ENCODE results near the gene CSH2.
"Not testable (repeated sequence)": the region's sequence is repeated elsewhere in the genome, so short reads cannot be mapped to it uniquely, and the experiment has no call there.

CSH2 gene

DNA sequence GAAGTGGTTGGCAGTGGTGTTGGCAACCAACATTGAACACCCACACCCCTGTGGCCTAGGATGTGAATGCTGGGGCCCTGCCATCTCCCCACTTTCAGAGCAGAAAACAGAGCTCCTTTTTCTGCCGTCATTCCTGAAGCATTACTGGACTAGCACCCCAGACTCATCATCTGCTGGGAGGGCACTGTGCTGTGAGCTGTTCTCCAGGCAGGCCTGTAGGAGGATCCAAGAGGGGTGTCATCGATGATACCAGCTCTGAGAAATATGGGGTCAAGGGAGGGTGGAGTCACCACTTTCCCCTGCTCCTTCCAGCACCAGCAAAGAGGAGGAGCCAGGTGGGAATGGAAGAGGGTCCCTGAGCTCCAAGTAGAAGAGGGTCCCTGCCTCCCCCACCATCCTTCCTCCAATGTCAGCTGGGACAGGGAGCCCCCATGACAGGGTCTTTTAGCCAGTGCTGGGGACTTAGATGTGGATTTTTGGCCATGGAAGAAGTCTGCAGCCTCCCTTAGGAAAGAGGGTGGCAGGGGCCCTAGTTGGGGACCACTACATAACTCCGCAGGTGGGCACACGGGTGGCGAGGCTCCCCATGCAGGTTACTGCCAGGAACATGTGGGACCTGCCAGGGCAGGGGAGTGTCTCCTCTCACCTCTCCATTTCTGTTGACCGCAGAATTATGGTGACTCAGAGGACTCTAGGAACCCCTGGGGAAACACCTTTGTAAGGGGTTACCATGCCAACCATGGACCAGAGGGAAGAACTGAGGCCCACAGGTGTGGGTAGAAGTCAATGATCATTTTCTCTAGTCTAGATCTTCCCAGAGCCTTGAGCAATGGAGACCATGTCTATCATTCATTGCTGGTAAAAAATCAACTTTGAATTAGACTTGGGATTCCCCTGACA, 25.7 kb upstream of the CSH2 start:
- H3K27ac ChIP-seq, H3K4me3 ChIP-seq: not testable (repeated sequence)

DNA sequence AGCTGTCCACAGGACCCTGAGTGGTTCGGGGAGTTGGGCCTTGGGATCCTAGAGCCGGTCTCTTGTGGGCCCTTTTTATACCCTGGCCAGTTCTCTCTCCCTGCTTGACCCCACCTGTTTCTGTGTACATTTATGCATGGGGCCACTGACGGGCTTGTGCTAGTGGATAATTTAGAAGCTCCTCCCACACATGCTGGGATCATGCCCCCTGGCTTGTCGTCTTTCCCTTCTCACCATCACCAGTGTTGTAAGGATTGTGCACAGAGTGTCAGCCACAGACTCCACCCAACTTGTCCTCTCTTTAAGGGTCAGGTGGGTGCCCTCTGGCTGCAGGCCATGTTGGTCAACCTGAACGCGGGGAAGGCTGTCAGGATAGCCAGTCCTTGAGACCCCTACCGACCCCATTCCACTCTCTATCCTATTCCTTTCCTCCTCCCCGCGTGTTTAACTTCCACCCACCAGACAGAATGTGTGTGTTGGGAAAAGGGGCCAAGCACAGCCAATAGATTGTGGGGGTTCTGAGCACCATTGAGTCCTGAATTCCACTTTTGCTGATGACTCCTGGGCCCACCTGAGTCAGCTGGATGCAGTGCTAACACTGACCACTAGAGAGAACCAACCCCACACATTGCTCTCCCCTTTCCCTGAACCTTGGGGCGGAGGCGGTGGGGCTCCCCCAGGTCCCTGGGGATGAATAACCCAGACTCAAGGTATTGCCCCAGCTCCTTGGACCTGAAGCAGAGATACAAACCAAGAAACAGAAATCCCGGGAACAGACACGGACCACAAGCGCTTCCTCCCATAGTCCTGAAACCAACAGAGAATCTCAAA, 23.3 kb upstream of the CSH2 start, which contains the start of gene CSH1:
Gene CSH1 (minus strand): TSS at position 51 of the 831 bp plus-strand sequence. CDS start 63 bp downstream, outside the sequence.
- not testable (repeated sequence) for H3K27ac ChIP-seq, H3K4me3 ChIP-seq

DNA sequence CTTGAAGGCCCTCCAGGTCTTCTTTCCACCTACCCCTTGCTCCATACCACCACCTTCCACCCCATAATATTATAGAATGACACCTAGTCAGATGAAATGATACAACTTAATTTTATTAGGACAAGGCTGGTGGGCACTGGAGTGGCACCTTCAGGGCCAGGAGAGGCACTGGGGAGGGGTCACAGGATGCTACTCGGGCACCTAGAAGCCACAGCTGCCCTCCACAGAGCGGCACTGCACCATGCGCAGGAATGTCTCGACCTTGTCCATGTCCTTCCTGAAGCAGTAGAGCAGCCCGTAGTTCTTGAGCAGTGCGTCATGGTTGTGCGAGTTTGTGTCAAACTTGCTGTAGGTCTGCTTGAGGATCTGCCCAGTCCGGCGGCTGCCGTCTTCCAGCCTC, 21.3 kb upstream of the CSH2 start:
- not testable (repeated sequence) for H3K27ac ChIP-seq, H3K4me3 ChIP-seq

DNA sequence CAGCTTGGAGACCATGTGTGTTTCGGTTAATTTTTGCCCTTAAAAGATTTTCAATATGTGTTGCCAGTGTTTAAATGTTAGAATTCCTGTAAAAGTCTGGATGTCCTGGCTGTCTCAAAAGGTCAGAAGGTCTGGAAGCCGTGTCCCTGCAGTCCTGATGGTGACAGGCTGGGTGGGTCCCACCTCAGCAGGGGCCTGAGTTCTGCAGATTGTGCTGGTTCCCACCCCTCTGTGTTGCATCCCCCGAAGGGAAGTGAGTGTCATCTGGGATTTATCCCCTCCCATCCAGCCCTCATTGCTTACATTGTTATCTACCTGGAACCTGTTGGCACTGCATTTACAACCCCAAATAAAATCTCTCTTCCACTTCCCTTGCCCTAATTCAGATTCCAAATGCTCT, 20.5 kb upstream of the CSH2 start:
- H3K4me3 ChIP-seq, H3K27ac ChIP-seq: not testable (repeated sequence)

DNA sequence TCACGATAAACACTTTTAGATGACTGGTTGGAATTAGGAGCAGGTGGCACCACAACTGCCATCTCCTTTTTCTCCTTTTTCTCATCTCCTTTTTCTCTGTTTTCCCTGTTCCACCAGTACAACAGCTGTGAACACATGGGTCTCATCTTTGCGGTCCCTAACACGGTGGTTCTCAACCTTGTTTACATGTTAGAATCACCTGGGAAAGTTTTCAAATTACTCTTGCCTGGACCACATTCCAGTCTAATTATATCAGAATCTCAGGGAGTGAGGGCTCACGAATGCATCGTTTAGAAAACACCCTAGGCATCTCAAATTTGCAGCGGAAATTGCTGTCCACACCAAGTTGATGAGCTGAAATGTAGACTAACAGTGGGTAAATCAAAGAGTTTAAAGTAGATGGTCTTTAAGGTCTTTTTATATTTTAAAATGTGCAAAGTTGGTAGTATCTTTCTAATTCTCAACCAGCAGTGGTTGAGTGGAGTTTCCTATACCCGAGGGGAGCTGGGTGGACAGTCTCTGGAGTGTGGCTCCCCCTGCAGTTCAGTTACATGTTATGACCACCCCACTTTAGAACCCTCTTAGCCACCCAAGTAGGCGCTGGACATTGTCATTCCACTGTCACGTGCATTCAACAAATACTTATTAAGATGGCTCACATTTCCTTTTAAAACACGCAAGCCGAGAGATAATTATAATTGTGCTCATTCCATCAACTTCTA, 19.0 kb upstream of the CSH2 start:
- H3K27ac ChIP-seq, H3K4me3 ChIP-seq: not testable (repeated sequence)

DNA sequence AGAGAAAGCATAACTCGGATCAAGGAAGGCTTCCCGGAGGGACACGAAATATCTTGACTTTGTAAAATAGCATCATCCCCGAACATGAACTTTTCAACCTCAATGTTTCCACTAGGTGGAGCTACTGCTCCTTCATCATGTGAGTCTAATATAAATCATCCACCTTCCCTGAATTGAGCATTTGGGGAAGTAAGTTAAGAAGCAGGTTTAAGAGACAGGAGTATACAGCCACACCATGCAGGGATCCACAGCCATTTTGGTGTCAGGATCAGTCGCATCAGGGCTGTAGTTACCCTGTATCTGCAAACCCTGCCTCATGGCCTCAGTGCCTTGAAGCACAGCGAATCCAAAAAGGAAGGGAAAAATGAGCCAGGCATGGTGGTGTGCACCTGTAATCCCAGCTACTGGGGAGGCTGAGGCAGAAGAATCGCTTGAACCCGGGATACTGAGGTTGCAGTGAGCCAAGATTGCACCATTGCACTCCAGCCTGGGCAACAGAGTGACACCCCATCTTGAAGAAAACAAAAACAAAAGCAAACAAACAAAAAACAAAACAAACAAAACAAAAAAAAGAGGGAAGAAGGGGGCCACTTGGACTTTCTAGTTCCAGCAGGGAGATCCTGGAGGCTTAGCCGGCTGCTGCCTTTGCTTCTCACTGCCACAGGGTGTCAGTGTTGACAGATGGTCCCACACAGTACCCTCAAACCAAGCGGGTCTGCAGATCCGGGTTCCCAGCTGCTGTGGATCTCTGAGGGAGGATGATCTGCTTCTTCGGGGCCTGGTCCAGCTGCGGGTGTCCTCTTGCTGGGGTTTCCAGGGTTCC, 15.8 kb upstream of the CSH2 start:
- H3K4me3 ChIP-seq, H3K27ac ChIP-seq: not testable (repeated sequence)

DNA sequence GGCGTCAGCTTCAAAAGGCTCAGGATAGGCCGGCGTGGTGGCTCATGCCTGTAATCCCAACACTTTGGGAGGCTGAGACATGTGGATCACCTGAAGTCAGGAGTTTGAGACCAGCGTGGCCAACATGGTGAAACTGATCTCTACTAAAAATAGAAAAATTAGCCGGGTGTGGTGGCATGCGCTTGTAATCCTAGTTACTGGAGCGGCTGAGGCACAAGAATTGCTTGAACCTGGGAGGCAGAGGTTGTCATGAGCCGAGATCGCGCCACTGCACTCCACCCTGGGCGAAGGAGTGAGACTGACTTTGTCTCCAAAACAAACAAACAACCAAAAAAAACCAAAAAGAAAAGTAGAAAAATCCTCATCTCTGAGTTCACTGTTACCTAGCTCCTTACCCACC, 11.6 kb upstream of the CSH2 start:
- not testable (repeated sequence) for H3K4me3 ChIP-seq, H3K27ac ChIP-seq

DNA sequence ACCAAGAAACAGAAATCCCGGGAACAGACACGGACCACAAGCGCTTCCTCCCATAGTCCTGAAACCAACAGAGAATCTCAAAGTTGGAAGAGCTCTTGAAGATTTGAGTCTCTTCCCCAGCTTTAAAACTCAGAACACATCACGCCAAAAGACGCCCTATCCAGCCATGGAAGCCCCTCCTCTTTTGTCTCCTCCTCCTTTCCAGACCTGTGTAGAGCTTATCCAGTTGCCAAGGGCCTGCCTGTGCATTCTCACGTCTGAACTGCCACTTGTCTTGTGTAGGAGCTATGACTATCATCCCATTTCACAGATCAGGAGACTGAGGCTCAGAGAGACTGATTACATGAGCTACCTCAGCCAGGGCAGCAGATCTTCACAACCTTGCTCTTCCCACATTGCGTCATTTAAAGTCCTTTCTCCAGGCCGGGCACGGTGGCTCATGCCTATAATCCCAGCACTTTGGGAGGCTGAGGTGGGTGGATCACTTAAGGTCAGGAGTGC, 9.2 kb upstream of the CSH2 start:
- H3K27ac ChIP-seq, H3K4me3 ChIP-seq: not testable (repeated sequence)

DNA sequence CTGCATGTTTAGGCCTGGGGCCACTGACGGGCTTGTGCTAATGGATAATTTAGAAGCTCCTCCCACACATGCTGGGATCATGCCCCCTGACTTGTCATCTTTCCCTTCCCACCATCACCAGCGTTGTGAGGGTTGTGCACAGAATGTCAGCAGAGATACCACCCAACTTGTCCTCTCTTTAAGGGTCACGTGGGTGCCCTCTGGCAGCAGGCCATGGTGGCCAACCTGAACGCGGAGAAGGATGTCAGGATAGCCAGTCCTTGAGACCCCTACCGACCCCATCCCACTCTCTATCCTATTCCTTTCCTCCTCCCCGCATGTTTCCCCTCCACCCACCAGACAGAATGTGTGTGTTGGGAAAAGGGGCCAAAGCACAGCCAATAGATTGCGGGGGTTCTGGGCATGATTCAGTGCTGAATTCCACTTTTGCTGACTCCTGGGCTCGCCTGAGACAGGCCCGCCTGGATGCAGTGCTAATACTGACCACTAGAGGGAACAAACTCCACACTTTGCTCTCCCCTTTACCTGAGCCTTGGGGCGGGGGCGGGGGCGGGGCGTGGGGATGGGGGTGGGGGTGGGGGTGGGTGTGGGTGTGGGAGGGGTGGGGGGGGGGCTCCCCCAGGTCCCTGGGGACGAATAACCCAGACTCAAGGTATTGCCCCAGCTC, 8.6 kb upstream of the CSH2 start, which contains the start of gene GH2:
Gene GH2 (minus strand): TSS at position 10 of the 667 bp plus-strand sequence. CDS start 143 bp downstream, outside the sequence.
- H3K27ac ChIP-seq, result no peak within 1 kb of the TSS

DNA sequence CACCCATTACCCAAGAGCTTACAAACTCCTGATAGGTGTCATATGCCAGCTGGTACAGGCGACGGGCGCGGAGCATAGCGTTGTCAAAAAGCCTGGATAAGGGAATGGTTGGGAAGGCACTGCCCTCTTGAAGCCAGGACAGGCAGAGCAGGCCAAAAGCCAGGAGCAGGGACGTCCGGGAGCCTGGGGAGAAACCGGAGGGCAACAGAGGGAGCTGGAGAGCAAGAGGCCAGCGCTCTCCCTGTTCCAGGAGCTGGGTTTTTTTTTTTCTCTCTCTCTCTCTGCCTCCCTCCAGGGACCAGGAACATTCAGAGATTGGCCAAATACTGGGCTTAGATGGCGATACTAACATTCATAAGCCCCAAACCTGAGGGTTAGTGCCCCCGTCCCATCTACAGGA, 7.9 kb upstream of the CSH2 start:
- H3K27ac ChIP-seq, H3K4me3 ChIP-seq: not testable (repeated sequence)

More for the DNA sequence above, 8.6 kb upstream of the CSH2 start, which contains the start of gene GH2:
- H3K4me3 ChIP-seq, result no peak within 1 kb of the TSS

DNA sequence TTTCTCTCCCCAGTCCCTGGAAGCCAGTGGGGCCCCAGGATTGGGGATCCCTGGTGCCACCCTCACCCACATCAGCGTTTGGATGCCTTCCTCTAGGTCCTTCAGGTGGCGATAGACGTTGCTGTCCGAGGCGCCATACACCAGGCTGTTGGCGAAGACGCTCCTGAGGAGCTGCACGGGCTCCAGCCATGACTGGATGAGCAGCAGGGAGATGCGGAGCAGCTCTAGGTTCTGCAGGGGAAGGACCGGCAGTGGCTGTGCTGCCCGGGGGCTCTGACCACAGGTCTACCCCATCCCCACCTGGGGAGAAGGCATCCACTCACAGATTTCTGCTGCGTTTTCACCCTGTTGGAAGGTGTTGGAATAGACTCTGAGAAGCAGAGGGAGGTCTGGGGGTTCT, 7.2 kb upstream of the CSH2 start:
- Histone ChIP-seq H3K27ac (no peak overlapping the region), H3K4me3 (no peak overlapping the region)

DNA sequence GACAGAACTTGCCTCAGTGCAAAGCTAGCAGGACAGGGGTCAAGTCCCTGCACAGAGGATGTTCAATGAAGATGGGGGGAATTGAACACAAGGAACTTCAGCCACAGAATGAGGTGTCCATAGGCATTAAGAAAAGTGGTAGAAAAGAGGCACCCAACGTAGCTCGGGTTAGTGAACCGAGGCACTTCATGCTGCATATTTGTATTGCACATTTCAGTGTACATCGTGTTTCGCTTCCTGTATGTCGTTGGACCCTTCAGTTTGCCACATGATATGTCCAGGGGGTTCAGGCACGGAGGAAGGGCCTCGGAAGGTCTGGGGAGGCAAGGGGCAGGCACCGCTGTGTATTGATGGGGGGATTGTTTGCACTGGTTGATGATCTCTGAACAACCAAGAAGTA, 4.9 kb upstream of the CSH2 start:
- H3K27ac ChIP-seq, H3K4me3 ChIP-seq: not testable (repeated sequence)

DNA sequence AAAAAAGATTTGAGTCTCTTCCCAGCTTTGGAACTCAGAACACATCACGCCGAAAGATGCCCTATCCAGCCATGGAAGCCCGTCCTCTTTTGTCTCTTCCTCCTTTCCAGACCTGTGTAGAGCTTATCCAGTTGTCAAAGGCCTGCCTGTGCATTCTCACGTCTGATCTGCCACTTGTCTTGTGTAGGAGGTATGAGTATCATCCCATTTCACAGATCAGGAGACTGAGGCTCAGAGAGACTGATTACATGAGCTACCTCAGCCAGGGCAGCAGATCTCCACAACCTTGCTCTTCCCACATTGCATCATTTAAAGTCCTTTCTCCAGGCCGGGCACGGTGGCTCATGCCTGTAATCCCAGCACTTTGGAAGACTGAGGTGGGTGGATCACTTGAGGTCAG, 1.2 kb upstream of the CSH2 start:
- H3K27ac ChIP-seq, H3K4me3 ChIP-seq: not testable (repeated sequence)

DNA sequence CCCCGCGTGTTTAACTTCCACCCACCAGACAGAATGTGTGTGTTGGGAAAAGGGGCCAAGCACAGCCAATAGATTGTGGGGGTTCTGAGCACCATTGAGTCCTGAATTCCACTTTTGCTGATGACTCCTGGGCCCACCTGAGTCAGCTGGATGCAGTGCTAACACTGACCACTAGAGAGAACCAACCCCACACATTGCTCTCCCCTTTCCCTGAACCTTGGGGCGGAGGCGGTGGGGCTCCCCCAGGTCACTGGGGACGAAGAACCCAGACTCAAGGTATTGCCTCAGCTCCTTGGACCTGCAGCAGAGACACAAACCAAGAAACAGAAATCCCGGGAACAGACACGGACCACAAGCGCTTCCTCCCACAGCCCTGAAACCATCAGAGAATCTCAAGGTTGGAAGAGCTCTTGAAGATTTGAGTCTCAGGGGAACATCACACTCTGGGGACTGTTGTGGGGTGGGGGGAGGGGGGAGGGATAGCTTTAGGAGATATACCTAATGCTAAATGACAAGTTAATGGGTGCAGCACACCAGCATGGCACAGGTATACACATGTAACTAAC, 667 bp upstream of the CSH2 start:
- not testable (repeated sequence) for H3K27ac ChIP-seq, H3K4me3 ChIP-seq

DNA sequence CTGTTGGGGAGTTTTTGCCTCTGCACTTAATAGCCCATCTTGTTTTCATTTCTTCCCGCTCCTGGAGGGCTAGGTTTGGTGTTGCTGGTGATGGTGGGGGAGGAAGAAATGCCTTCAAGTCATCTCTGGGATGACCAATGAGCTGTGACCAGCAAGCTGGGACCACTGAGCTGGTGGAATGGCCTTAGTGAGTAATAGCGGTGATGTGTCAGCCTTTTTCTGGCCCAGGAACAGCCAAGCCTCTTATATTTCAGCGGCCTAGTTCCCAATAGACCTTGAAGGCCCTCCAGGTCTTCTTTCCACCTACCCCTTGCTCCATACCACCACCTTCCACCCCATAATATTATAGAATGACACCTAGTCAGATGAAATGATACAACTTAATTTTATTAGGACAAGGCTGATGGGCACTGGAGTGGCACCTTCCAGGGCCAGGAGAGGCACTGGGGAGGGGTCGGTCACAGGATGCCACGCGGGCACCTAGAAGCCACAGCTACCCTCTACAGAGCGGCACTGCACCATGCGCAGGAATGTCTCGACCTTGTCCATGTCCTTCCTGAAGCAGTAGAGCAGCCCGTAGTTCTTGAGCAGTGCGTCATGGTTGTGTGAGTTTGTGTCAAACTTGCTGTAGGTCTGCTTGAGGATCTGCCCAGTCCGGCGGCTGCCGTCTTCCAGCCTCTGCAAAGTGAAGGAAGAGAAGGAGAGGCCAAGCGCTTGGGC, 1.7 kb downstream of the CSH2 start:
- H3K4me3 ChIP-seq, H3K27ac ChIP-seq: not testable (repeated sequence)

DNA sequence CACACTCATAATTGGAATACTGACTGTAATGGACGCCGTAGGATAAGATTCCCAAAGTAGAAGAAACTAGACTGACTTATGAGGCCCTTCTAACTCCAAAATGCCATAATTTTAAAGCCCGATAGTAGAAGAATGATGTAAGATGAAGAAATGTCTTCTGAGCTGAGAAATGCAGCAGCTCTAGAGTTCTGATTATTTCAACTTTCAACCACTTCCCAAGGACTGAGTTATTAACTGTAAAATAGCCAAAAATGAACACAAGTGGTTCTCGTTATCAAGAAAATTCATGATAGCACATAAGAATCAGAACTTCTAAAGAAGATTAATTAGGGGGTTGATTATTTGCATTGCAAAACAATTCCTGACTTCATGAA, 3.2 kb downstream of the CSH2 start:
- H3K27ac ChIP-seq, result not testable (repeated sequence)

DNA sequence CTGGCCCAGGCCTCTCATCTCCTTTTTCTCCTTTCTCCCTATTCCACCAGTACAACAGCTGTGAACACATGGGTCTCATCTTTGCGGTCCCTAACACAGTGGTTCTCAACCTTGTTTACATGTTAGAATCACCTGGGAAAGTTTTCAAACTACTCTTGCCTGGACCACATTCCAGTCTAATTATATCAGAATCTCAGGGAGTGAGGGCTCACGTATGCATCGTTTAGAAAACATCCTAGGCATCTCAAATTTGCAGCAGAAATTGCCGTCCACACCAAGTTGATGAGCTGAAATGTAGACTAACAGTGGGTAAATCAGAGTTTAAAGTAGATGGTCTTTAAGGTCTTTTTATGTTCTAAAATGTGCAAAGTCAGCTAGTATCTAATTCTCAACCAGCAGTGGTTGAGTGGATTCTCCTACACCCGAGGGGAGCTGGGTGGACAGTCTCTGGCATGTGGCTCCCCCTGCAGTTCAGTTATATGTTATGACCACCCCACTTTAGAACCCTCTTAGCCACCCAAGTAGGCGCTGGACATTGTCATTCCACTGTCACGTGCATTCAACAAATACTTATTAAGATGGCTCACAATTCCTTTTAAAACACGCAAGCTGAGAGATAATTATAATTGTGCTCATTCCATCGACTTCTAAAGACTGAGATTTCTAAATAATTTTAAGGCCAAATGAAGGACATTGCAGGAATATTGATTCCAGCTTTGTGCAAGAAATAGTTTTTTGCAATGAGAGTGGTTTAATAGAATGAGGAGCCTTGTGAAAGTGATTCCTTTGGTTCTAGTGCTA, 3.8 kb downstream of the CSH2 start:
- not testable (repeated sequence) for H3K4me3 ChIP-seq, H3K27ac ChIP-seq

More for the DNA sequence above, 3.2 kb downstream of the CSH2 start:
- H3K4me3 ChIP-seq, result not testable (repeated sequence)

Data from skin epidermis (tissue), 12 donors.